Bronchial epithelial cell (primary cell): ENCODE measurements around the gene EPN3. TPM values are rescaled to one million over a fixed set of nuclear protein-coding genes. Genes with fewer than 3 reads are reported as not detected.

Experiments
- DNase-seq: peaks from one replicate; pipeline ENCODE4 v3.0.0-alpha.2; 2010; ENCODE audit warnings: low read depth
- FAIRE-seq: peaks from 2 replicates; lab custom pipeline; 2011; peaks lifted over from hg19 to GRCh38; lab: Jason Lieb, UNC
- H3K27me3 ChIP-seq: 2 replicates; pipeline ENCODE4 v1.5.1; 2011; ENCODE audit warnings: low read length; ENCODE audit not compliant: control insufficient read depth, insufficient read depth
- H3K36me3 ChIP-seq: 2 replicates; pipeline ENCODE4 v1.5.1; 2011; ENCODE audit warnings: low read length; ENCODE audit not compliant: control insufficient read depth, insufficient read depth
- H3K4me3 ChIP-seq: 2 replicates; pipeline ENCODE4 v1.5.1; 2011; ENCODE audit warnings: mild to moderate bottlenecking, low read depth, low read length, control low read depth
- total RNA-seq: library from RNA; depleted of rRNA; stranded (reverse); fragments of >200 nt; gene quantifications from 2 replicates; pipeline ENCODE4 v1.2.1, GENCODE V29; 2014
- TF ChIP-seq, protein P1 (sequence below): IDR thresholded peaks from 2 replicates; pipeline ENCODE4 v1.5.1; 2011; ENCODE audit warnings: mild to moderate bottlenecking, moderate library complexity, low read length, control low read depth, inconsistent platforms; ENCODE audit not compliant: insufficient read depth, severe bottlenecking

Gene EPN3
- total RNA-seq, 1 donor from 2014 or later, result 2.9 TPM

DNA sequence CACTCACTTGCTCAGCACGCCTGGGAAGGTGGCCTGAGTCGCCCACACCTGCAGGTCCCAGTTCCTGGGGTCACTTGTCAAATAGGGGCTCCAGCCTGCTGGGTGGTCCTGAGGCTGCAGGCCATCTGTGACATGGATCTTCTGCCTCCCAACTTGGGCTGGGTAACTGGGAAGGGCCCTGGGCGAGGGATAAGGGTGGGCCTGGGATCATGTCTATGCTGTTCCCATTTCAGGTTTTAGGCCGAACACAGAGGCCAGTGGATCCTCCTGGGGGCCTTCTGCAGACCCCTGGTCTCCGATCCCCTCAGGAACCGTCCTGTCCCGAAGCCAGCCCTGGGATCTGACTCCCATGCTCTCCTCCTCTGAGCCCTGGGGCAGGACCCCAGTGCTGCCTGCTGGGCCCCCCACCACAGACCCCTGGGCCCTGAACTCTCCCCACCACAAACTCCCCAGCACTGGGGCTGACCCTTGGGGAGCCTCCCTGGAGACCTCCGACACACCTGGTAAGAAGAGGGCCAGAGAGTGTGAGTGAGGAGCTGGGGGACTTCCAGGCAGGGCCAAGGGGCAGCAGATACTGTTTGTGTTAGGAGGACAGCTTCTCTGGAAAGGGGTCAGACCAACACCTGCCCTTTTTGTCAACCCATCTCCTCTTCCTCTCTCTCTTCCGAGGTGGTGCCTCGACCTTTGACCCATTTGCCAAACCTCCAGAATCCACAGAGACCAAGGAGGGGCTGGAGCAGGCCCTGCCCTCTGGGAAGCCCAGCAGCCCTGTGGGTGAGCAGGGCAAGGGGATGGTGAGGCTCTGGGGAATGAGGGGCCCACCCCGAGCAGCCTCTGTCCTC is 8.2 kb downstream of the EPN3 start:
- H3K27me3 ChIP-seq, result no peaks in the 10 kb centered on the region
- TF ChIP-seq, protein P1, sequence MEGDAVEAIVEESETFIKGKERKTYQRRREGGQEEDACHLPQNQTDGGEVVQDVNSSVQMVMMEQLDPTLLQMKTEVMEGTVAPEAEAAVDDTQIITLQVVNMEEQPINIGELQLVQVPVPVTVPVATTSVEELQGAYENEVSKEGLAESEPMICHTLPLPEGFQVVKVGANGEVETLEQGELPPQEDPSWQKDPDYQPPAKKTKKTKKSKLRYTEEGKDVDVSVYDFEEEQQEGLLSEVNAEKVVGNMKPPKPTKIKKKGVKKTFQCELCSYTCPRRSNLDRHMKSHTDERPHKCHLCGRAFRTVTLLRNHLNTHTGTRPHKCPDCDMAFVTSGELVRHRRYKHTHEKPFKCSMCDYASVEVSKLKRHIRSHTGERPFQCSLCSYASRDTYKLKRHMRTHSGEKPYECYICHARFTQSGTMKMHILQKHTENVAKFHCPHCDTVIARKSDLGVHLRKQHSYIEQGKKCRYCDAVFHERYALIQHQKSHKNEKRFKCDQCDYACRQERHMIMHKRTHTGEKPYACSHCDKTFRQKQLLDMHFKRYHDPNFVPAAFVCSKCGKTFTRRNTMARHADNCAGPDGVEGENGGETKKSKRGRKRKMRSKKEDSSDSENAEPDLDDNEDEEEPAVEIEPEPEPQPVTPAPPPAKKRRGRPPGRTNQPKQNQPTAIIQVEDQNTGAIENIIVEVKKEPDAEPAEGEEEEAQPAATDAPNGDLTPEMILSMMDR, result no peak
- DNase-seq (no peak), FAIRE-seq (no peak)
- no peak overlapping the region for H3K4me3 ChIP-seq
- peaks cover 26% of the 10 kb centered on the region for H3K36me3 ChIP-seq

DNA sequence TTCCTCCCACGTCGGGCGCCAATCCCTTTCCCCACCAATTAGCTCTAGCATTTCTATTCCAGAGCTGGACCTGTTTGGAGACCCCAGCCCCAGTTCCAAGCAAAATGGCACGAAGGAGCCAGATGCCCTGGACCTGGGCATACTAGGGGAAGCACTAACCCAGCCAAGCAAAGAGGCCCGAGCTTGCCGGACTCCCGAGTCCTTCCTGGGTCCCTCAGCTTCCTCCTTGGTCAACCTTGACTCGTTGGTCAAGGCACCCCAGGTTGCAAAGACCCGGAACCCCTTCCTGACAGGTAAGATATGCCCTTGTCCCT is 8.8 kb downstream of the EPN3 start:
- H3K4me3 ChIP-seq, result no peak overlapping the region
- TF ChIP-seq, protein P1, result no peak
- peaks cover 25% of the 10 kb centered on the region for H3K36me3 ChIP-seq
- DNase-seq (no peak), FAIRE-seq (no peak)
- H3K27me3 ChIP-seq, result no peaks in the 10 kb centered on the region

DNA sequence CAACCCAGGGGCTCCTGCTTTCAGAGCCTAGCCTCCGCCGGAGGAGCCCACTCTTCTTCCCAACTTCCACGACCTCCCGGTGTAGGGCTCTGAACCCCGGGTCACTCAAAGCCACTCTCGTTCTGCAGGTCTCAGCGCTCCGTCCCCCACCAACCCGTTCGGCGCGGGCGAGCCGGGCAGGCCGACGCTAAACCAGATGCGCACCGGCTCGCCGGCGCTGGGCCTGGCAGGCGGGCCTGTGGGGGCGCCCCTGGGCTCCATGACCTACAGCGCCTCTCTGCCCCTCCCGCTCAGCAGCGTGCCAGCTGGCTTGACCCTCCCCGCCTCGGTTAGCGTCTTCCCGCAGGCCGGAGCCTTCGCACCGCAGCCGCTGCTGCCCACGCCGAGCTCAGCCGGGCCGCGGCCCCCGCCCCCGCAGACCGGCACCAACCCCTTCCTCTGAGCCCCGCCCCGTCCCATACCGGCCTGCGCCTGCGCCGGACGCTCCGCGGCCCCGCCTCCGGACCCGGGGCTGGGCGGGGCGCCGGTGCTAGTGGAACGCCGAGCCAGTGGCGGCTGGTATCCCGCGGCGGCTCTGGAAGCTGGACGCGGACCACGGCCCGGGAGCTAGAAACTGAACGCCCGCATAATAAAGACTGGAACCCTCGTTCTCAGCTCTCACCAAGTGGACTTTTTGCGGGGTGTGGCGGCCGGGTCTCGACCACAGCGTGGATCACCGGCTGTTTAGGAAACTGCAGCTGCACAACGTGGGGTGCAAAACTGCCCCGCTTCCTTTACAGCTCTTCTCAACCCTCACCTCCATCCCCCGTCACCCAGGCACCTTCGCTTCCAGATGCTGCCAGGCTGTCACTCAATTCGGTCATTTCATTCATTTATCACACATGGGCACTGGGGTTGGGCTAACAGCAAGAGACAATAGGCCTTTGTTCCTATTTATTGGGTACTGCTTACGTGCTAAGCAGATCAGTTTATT is 9.5 kb downstream of the EPN3 start:
- Histone ChIP-seq H3K27me3 (no peaks in the 10 kb centered on the region), H3K4me3 (peak overlapping the region; percentile 17), H3K36me3 (peaks cover 24% of the 10 kb centered on the region)
- DNase-seq (peak; percentile 48), FAIRE-seq (no peak)
- TF ChIP-seq, protein P1, result peak; percentile 24

DNA sequence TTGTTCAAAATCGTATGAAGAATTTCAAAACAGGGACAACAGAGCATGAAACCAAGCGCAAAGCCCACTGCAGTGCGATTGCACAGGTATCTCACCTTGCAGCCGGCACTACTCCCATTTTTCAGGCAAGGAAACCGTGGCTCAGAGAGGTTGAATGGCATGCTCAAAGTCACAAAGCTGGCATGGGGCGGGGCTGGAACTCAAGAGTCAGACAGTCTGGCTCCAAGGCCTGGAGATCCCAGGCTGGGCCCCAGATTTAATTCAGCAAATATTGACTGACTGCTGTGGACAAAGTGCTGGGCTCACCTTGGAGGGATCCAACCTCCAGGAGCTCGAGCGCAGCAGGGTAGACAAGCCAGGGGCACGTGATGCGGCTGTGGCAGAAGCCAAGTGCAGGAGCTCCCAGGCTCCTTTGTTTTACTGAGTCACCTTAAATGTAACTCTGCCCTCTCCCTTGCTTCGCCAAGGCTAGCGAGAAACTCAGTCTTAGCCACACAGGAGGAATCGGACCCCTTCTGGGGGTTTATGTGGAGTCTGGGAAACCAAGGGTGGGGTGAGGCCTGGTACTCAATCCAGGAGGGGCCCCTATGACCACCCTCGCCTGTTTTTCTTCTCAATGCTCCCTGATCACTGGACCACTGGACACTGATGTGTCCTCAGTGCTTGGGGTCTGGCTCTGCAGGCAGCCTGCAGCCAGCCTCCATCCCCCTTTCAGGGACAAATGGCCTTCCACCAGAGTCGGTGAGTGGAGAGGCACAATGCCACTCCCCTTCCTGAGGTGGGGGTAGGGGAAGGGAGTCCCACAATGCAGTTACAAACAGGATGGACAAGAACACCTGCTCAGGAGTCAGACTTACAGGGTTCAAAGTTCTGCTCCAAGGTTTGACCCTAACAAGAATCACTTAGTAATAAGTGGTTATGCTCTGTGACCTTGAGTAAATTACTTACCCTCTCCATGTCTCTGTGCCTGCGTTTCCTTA is 10.6 kb downstream of the EPN3 start:
- Histone ChIP-seq H3K27me3 (no peaks in the 10 kb centered on the region), H3K4me3 (no peak overlapping the region), H3K36me3 (peaks cover 16% of the 10 kb centered on the region)
- TF ChIP-seq, protein P1, result no peak
- FAIRE-seq (no peak), DNase-seq (peak; percentile 59)

DNA sequence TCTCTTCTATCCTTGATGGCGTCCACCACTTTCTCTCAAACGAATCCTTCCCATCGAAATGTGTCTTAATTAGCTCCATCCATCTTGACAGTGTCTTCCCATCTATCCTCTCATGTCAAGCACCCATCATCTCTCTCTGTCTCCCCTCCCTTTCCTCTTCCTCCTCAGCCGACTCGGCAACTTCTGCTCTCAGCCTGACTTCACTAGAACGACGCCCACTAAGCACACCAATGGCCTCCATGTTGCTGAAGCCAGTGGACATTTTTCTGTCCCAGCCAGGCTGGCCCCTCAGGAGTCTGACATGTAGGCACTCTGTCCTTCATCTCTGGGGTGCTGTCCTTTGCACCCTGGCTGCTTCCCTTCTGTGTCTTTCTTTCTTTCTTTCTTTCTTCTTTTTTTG is 12.0 kb downstream of the EPN3 start:
- H3K27me3 ChIP-seq, result no peaks in the 10 kb centered on the region
- DNase-seq (no peak), FAIRE-seq (no peak)

More for the DNA sequence above, 12.0 kb downstream of the EPN3 start:
- TF ChIP-seq, protein P1, result no peak
- Histone ChIP-seq H3K4me3 (no peak overlapping the region), H3K36me3 (peaks cover 8% of the 10 kb centered on the region)
